GM12878 (cell line): ENCODE measurements around the gene RAD51. TPM values are rescaled to one million over a fixed set of nuclear protein-coding genes. Genes with fewer than 3 reads are reported as not detected.

ENCODE experiments used
- CBX5 ChIP-seq: sonication (generic); IDR thresholded peaks from 2 replicates; pipeline ENCODE4 v1.6.1; 2016; ENCODE audit warnings: low read depth, moderate library complexity, mild to moderate bottlenecking, inconsistent platforms
- FOXK2 ChIP-seq: fragments of 450-650 bp; IDR thresholded peaks from 2 replicates; pipeline ENCODE4 v1.6.1; 2017; ENCODE audit warnings: mild to moderate bottlenecking, moderate library complexity
- KAT2A ChIP-seq: conservative IDR thresholded peaks from 2 replicates; pipeline ENCODE4 v1.6.1; 2011; ENCODE audit warnings: low read depth, low read length; ENCODE audit not compliant: control insufficient read depth
- KDM1A ChIP-seq: fragments of 200-600 bp; sonication (generic); IDR thresholded peaks from 2 replicates; pipeline ENCODE4 v1.6.1; 2016; ENCODE audit warnings: borderline replicate concordance
- MEF2A ChIP-seq: IDR thresholded peaks from 2 replicates; pipeline ENCODE4 v1.6.1; 2011; ENCODE audit warnings: low read depth, mild to moderate bottlenecking, low read length, moderate library complexity; ENCODE audit not compliant: insufficient read depth
- NFYB ChIP-seq: IDR thresholded peaks from 2 replicates; pipeline ENCODE4 v1.6.1; 2011; ENCODE audit warnings: low read depth, mild to moderate bottlenecking, low read length, improper control_type of control experiment, moderate library complexity; ENCODE audit not compliant: insufficient read depth
- PML ChIP-seq: IDR thresholded peaks from 2 replicates; pipeline ENCODE4 v1.6.1; 2012; ENCODE audit warnings: low read length, inconsistent platforms
- RFX5 ChIP-seq: IDR thresholded peaks from 2 replicates; pipeline ENCODE4 v1.6.1; 2011; ENCODE audit warnings: low read depth, low read length, improper control_type of control experiment
- TCF12 ChIP-seq: IDR thresholded peaks from 2 replicates; pipeline ENCODE4 v1.6.1; 2011; ENCODE audit warnings: low read depth, mild to moderate bottlenecking, low read length
- ZBED1 ChIP-seq: IDR thresholded peaks from 2 replicates; pipeline ENCODE4 v1.6.1; 2016; ENCODE audit warnings: borderline replicate concordance
- ZNF274 ChIP-seq: IDR thresholded peaks from one replicate; pipeline ENCODE4 v1.8.0; 2011; ENCODE audit not compliant: insufficient read length, insufficient read depth
- ZNF622 ChIP-seq: fragments of 450-650 bp; IDR thresholded peaks from 2 replicates; pipeline ENCODE4 v1.6.1; 2017; ENCODE audit warnings: mild to moderate bottlenecking, inconsistent platforms
- polyA plus RNA-seq, 11 experiments: library from polyadenylated mRNA; depleted of rRNA in 4 of 11; unstranded in 6 of 11; stranded (reverse) in 5 of 11; fragments of >200 nt; fragmentation: Nextera tagmentation in 4 of 11; fragmentation: Illumina TruSeq in 1 of 11; extraction: Ambion mirVana in 4 of 11; extraction: Trizol in 1 of 11; gene quantifications; 1 replicate in 1 of 11; 2 replicates in 10 of 11; pipeline versions ENCODE4 v1.2.1 to v1.2.3, GENCODE V29; 2011 to 2016; ENCODE audit warnings: inconsistent platforms in 2 of 11, missing spikeins in 2 of 11, low read depth in 1 of 11
- total RNA-seq, 4 experiments: library from RNA; depleted of rRNA in 3 of 4; stranded (reverse); fragments of >200 nt in 3 of 4; fragmentation: Illumina TruSeq in 1 of 4; extraction: Trizol in 1 of 4; gene quantifications; 2 replicates each; pipeline versions ENCODE4 v1.2.1 to v1.2.3, GENCODE V29; 2013 to 2021
- TF ChIP-seq, protein P1 (sequence below): IDR thresholded peaks from 2 replicates; pipeline ENCODE4 v1.6.1; 2012; ENCODE audit warnings: low read depth, low read length, improper control_type of control experiment
- TF ChIP-seq, protein P2 (sequence below): fragments of 450-650 bp; IDR thresholded peaks from 2 replicates; pipeline ENCODE4 v1.6.1; 2017; ENCODE audit warnings: mild to moderate bottlenecking, low read depth, inconsistent platforms; ENCODE audit not compliant: poor library complexity, severe bottlenecking
- TF ChIP-seq, protein P3 (sequence below): fragments of 450-650 bp; formaldehyde crosslinking; IDR thresholded peaks from 2 replicates; pipeline ENCODE4 v1.4.0; 2022; ENCODE audit warnings: mild to moderate bottlenecking, moderate library complexity
- TF ChIP-seq, protein P4 (sequence below): fragments of 450-650 bp; IDR thresholded peaks from 2 replicates; pipeline ENCODE4 v1.6.1; 2016; ENCODE audit warnings: mild to moderate bottlenecking
- TF ChIP-seq, protein P5 (sequence below): fragments of 150-350 bp; IDR thresholded peaks from 2 replicates; pipeline ENCODE4 v1.6.1; 2014; ENCODE audit warnings: mild to moderate bottlenecking, low read depth, low read length
- TF ChIP-seq, protein P6 (sequence below): fragments of 450-650 bp; conservative IDR thresholded peaks from 2 replicates; pipeline ENCODE4 v1.6.1; 2017; ENCODE audit warnings: mild to moderate bottlenecking, moderate library complexity

The RAD51 gene
- total and polyA plus RNA-seq, 10 of the 15 experiments (the other 5 are each of a cell fraction or from before 2014, with no cell fraction given) = 13.1 to 55.0 (median 30.6) TPM

DNA sequence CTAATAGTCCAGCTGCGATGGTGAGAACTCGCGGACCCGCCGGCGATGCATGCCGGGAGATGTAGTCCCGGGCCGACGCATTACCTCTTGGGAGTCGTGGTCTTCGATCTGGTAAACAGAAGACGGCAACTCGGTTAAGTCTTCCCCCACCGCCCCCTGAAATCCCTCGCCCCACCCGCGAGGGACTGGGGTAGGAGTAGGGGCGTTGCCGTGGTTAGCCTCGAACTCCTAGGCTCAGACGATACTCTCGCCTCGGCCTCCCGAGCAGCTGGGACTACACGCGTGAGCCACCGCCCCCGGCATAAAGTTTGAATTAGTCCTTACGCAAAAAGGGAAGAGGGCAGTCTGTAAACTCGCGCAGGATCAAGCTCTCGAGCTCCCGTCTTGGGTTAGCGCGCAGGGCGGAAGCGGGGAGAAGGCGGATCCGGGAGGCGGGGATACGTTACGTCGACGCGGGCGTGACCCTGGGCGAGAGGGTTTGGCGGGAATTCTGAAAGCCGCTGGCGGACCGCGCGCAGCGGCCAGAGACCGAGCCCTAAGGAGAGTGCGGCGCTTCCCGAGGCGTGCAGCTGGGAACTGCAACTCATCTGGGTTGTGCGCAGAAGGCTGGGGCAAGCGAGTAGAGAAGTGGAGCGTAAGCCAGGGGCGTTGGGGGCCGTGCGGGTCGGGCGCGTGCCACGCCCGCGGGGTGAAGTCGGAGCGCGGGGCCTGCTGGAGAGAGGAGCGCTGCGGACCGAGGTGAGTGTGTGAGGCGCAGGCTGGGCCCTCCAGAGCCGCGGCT, at the start of gene RAD51 (continued):
- TF ChIP-seq, protein P1, sequence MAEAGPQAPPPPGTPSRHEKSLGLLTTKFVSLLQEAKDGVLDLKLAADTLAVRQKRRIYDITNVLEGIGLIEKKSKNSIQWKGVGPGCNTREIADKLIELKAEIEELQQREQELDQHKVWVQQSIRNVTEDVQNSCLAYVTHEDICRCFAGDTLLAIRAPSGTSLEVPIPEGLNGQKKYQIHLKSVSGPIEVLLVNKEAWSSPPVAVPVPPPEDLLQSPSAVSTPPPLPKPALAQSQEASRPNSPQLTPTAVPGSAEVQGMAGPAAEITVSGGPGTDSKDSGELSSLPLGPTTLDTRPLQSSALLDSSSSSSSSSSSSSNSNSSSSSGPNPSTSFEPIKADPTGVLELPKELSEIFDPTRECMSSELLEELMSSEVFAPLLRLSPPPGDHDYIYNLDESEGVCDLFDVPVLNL = peak; percentile 94
- TF ChIP-seq NFYB (no peak), PML (no peak), KDM1A (no peak), ZNF274 (no peak), MEF2A (no peak), ZNF622 (no peak), FOXK2 (peak; percentile 55; the same call in 1 of the 2 replicates), ZBED1 (no peak), CBX5 (no peak), RFX5 (no peak), KAT2A (no peak), TCF12 (peak; percentile 93; the same call in 1 of the 2 replicates)
- TF ChIP-seq, protein P2, sequence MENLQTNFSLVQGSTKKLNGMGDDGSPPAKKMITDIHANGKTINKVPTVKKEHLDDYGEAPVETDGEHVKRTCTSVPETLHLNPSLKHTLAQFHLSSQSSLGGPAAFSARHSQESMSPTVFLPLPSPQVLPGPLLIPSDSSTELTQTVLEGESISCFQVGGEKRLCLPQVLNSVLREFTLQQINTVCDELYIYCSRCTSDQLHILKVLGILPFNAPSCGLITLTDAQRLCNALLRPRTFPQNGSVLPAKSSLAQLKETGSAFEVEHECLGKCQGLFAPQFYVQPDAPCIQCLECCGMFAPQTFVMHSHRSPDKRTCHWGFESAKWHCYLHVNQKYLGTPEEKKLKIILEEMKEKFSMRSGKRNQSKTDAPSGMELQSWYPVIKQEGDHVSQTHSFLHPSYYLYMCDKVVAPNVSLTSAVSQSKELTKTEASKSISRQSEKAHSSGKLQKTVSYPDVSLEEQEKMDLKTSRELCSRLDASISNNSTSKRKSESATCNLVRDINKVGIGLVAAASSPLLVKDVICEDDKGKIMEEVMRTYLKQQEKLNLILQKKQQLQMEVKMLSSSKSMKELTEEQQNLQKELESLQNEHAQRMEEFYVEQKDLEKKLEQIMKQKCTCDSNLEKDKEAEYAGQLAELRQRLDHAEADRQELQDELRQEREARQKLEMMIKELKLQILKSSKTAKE = no peak
- TF ChIP-seq, protein P3, sequence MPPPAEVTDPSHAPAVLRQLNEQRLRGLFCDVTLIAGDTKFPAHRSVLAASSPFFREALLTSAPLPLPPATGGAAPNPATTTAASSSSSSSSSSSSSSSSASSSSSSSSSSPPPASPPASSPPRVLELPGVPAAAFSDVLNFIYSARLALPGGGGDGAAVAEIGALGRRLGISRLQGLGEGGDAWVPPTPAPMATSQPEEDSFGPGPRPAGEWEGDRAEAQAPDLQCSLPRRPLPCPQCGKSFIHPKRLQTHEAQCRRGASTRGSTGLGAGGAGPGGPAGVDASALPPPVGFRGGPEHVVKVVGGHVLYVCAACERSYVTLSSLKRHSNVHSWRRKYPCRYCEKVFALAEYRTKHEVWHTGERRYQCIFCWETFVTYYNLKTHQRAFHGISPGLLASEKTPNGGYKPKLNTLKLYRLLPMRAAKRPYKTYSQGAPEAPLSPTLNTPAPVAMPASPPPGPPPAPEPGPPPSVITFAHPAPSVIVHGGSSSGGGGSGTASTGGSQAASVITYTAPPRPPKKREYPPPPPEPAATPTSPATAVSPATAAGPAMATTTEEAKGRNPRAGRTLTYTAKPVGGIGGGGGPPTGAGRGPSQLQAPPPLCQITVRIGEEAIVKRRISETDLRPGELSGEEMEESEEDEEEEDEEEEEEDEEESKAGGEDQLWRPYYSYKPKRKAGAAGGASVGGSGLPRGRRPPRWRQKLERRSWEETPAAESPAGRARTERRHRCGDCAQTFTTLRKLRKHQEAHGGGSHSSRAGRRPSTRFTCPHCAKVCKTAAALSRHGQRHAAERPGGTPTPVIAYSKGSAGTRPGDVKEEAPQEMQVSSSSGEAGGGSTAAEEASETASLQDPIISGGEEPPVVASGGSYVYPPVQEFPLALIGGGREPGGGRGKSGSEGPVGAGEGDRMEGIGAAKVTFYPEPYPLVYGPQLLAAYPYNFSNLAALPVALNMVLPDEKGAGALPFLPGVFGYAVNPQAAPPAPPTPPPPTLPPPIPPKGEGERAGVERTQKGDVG (CRISPR knock-in tag) = no peak
- TF ChIP-seq, protein P4, sequence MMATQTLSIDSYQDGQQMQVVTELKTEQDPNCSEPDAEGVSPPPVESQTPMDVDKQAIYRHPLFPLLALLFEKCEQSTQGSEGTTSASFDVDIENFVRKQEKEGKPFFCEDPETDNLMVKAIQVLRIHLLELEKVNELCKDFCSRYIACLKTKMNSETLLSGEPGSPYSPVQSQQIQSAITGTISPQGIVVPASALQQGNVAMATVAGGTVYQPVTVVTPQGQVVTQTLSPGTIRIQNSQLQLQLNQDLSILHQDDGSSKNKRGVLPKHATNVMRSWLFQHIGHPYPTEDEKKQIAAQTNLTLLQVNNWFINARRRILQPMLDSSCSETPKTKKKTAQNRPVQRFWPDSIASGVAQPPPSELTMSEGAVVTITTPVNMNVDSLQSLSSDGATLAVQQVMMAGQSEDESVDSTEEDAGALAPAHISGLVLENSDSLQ = peak; percentile 52
- TF ChIP-seq, protein P5, sequence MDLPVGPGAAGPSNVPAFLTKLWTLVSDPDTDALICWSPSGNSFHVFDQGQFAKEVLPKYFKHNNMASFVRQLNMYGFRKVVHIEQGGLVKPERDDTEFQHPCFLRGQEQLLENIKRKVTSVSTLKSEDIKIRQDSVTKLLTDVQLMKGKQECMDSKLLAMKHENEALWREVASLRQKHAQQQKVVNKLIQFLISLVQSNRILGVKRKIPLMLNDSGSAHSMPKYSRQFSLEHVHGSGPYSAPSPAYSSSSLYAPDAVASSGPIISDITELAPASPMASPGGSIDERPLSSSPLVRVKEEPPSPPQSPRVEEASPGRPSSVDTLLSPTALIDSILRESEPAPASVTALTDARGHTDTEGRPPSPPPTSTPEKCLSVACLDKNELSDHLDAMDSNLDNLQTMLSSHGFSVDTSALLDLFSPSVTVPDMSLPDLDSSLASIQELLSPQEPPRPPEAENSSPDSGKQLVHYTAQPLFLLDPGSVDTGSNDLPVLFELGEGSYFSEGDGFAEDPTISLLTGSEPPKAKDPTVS = no peak
- TF ChIP-seq, protein P6, sequence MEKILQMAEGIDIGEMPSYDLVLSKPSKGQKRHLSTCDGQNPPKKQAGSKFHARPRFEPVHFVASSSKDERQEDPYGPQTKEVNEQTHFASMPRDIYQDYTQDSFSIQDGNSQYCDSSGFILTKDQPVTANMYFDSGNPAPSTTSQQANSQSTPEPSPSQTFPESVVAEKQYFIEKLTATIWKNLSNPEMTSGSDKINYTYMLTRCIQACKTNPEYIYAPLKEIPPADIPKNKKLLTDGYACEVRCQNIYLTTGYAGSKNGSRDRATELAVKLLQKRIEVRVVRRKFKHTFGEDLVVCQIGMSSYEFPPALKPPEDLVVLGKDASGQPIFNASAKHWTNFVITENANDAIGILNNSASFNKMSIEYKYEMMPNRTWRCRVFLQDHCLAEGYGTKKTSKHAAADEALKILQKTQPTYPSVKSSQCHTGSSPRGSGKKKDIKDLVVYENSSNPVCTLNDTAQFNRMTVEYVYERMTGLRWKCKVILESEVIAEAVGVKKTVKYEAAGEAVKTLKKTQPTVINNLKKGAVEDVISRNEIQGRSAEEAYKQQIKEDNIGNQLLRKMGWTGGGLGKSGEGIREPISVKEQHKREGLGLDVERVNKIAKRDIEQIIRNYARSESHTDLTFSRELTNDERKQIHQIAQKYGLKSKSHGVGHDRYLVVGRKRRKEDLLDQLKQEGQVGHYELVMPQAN = peak; percentile 100
